AG09309 (cell line): ENCODE data around the gene MARCO.

Source experiments
- DNase-seq: peaks from one replicate; pipeline ENCODE4 v3.0.0-alpha.2; 2010; ENCODE audit warnings: low read depth
- H3K4me3 ChIP-seq: 2 replicates; pipeline ENCODE4 v1.5.1; 2011; ENCODE audit warnings: mild to moderate bottlenecking, low read depth, low read length, moderate library complexity; ENCODE audit not compliant: control insufficient read depth
- TF ChIP-seq, protein P1 (sequence below): IDR thresholded peaks from 2 replicates; pipeline ENCODE4 v1.5.1; 2011; ENCODE audit warnings: mild to moderate bottlenecking, low read depth, low read length, inconsistent platforms; ENCODE audit not compliant: insufficient read depth, control insufficient read depth; ENCODE audit errors: missing control alignments

MARCO gene

DNA sequence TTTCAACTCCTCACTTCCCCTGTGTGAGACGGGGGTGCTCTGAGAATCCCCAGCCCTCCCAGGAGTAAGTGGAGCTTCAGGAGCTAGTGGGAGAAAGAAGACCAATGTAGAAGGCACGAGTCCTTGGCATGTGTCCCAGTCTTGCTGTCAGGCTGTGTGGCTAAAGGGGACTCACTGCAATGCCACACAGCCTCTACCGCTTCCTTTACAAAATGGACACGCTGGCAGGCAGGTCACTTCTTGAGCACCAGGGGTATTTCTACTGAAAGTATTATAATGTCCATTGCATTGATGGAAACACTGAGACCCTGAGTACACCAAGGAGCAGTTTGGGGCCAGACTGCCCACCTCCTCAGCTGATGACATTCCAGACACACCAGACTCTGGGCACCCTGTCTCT, 35.8 kb upstream of the MARCO start:
- no peak overlapping the region for H3K4me3 ChIP-seq
- TF ChIP-seq, protein P1, sequence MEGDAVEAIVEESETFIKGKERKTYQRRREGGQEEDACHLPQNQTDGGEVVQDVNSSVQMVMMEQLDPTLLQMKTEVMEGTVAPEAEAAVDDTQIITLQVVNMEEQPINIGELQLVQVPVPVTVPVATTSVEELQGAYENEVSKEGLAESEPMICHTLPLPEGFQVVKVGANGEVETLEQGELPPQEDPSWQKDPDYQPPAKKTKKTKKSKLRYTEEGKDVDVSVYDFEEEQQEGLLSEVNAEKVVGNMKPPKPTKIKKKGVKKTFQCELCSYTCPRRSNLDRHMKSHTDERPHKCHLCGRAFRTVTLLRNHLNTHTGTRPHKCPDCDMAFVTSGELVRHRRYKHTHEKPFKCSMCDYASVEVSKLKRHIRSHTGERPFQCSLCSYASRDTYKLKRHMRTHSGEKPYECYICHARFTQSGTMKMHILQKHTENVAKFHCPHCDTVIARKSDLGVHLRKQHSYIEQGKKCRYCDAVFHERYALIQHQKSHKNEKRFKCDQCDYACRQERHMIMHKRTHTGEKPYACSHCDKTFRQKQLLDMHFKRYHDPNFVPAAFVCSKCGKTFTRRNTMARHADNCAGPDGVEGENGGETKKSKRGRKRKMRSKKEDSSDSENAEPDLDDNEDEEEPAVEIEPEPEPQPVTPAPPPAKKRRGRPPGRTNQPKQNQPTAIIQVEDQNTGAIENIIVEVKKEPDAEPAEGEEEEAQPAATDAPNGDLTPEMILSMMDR = no peak
- DNase-seq = no peak

DNA sequence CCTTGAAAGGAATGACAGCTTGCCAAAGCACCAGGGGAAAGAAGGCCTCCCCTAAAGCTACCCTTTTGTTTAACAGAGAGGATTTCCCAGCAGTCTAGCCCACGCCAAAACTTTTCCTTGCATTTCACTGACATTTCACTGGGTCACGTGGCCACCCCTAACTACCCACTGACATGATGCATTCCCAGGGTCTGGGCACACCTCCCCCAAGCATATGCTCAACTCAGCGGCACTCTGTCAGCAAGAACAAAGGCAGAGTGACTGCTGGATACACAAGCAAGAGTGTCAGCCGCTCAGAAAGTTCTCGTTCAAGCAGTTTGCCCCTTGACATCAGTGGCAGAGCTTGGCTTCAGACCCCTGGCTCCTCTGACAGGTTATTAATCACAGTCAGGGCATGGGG, 34.2 kb upstream of the MARCO start:
- DNase-seq = no peak
- TF ChIP-seq, protein P1 = no peak
- no peak overlapping the region for H3K4me3 ChIP-seq

DNA sequence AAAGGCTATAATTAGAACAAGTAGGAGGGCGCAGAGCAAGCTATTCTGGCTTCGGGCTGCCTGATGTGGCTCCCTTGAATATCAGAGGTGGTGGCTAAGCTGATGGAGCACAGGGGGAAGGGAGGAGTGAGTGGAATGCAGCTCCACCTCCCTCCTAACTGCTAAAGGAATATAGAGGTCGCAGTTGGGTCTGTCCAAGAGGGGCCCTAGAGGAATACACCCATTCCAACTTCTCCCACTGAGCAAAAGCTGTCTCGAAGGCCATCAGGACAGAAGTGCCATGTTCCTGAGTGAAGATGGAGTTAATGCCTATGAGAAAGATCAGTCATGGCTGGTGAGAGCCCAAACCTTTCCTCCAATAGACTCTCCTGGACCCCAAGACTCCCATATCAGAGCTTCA, 32.8 kb upstream of the MARCO start:
- DNase-seq = no peak
- TF ChIP-seq, protein P1 = no peak
- no peak overlapping the region for H3K4me3 ChIP-seq

DNA sequence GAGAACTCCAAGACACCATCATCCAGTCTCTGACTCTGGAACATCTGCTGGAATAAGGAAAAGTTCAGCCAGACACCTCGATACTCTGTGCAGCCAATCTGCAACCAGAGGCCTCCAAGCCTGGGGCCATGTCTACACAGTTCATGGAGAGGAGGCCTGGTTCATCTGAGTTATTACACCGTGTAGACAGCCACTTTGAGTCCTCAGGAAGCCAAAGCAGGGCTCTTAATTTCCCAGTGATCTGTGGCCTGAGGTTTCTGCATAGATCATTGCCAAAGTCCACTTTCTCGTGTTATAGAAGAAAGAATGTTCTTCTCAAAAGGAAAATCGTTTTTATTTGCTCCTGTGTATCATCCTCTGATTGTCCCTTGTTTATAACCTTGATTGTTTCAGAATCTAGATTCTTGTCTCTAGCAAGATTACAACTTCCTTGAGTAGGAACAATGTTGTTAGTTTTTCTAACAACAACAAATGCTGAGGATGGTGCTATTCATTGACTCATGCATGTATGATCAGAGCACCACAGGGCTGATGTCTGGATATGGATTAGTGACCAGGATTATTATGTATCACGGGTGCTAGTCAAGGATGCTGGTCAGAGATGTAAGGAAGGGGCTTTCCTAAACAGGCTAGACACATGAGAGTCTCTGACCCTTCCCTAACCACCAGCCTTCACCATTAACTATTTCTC, 30.7 kb upstream of the MARCO start:
- no peak overlapping the region for H3K4me3 ChIP-seq
- TF ChIP-seq, protein P1 = no peak
- DNase-seq = no peak

DNA sequence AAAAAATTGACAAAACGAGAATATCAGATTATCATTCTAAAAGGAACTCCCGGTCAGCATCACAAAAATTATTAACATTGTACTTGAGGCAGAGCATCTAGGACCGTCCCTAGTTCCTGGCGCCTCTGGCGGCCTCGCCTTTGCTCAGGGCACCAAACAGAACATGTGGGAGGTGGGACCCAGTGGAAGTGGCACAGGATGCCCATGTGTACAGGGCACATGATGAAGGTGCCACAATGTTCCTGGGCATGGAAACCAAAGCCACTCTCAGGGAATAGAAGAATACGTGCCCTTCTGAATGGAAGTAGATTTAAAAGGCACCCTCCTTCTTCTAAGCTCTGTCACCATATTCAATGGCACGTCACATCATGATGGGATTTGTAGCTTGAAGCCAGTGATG, 30.1 kb upstream of the MARCO start:
- DNase-seq = no peak
- TF ChIP-seq, protein P1 = no peak
- no peak overlapping the region for H3K4me3 ChIP-seq

DNA sequence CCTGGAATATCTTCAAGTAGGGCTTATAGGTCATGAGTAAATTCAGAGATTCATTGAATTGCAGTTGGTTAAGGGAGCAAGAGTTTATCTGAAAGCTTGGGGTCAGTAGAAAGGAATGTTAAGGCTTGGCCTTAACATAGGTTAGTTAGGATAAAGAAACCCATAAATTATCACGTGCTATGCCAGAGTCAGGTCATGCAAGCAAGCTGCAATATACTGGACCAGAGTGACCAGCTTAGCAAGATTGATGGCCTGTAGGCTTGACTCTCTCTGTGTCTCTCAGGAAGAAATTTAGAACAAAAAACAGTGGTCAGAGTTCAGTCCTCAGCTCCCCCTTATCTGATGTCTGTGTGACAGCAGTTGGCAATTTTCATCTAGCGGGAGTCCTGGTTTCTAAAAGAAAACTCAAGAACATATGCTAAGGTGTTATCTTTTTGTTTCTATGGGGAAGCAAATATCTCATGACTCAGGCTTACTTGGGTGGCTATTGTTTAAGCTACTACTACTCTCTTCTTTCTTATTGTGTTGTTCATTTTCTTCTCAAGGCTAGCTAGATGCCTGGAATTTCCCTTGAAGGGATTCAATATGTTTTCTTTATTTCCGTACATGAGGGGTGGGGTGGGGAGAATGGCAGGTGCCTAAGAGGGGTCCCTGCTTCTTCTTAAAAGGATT, 28.7 kb upstream of the MARCO start:
- no peak for DNase-seq
- no peak overlapping the region for H3K4me3 ChIP-seq

More for the DNA sequence above, 28.7 kb upstream of the MARCO start:
- TF ChIP-seq, protein P1 = no peak
